SJSA1 (cell line): ENCODE measurements around the gene C6orf52. TPM values are rescaled to one million over a fixed set of nuclear protein-coding genes. Genes with fewer than 3 reads are reported as not detected.

Source experiments
- DNase-seq, 2 experiments: peaks; one replicate each; pipeline ENCODE4 v3.0.0-alpha.2; 2015 to 2020; ENCODE audit warnings: low spot score in 2 of 2, low read depth in 1 of 2
- H3K27ac ChIP-seq: fragments of 250-450 bp; sonication (Bioruptor Pico); 2 replicates; pipeline ENCODE4 v1.5.1; 2020; ENCODE audit warnings: mild to moderate bottlenecking, moderate library complexity
- H3K27me3 ChIP-seq: fragments of 250-450 bp; sonication (Bioruptor Pico); replicated peaks from 2 replicates; pipeline ENCODE4 v1.5.1; 2020; ENCODE audit warnings: mild to moderate bottlenecking, moderate library complexity
- H3K36me3 ChIP-seq: fragments of 250-450 bp; sonication (Bioruptor Pico); 2 replicates; pipeline ENCODE4 v1.5.1; 2020; ENCODE audit warnings: mild to moderate bottlenecking
- H3K4me1 ChIP-seq: fragments of 250-450 bp; sonication (Bioruptor Pico); replicated peaks from 2 replicates; pipeline ENCODE4 v1.6.1; 2021; ENCODE audit warnings: mild to moderate bottlenecking
- H3K4me3 ChIP-seq: fragments of 250-450 bp; sonication (Bioruptor Pico); 2 replicates; pipeline ENCODE4 v1.5.1; 2020; ENCODE audit warnings: mild to moderate bottlenecking
- H3K9me3 ChIP-seq: fragments of 250-450 bp; sonication (Bioruptor Pico); replicated peaks from 2 replicates; pipeline ENCODE4 v1.5.1; 2020; ENCODE audit warnings: mild to moderate bottlenecking
- total RNA-seq: library from RNA; depleted of rRNA; stranded (reverse); fragments of >200 nt; shearing (Covaris generic); gene quantifications from 2 replicates; pipeline ENCODE4 v1.2.3, GENCODE V29; 2014

The C6orf52 gene
- total RNA-seq, 1 experiment from 2014 or later = 0.50 TPM

- H3K36me3 ChIP-seq = no peaks in the 10 kb centered on the region
- 0 out of 2 replicates have a peak, but pooled peaks cover 8% of the 10 kb centered on the region for H3K27me3 ChIP-seq
- H3K9me3 ChIP-seq = no peaks in the 10 kb centered on the region
- no peak overlapping the region for H3K27ac ChIP-seq
- H3K4me1 ChIP-seq = no peaks in the 10 kb centered on the region
- no peak overlapping the region for H3K4me3 ChIP-seq
- no peak for DNase-seq
These were observed 35.3 kb downstream of the C6orf52 start for GRCh38 chr6:10658910-10659698.

GRCh38 chr6:10655508-10656055 is 38.8 kb downstream of the C6orf52 start:
- H3K4me3 ChIP-seq = no peak overlapping the region
- no peak overlapping the region for H3K27ac ChIP-seq
- H3K9me3 ChIP-seq = no peaks in the 10 kb centered on the region
- H3K27me3 ChIP-seq = peaks cover 12% of the 10 kb centered on the region; the same call in 1 of the 2 replicates
- no peaks in the 10 kb centered on the region for H3K4me1 ChIP-seq
- DNase-seq = no peak
- no peaks in the 10 kb centered on the region for H3K36me3 ChIP-seq

- Histone ChIP-seq H3K27ac (no peak overlapping the region), H3K36me3 (no peaks in the 10 kb centered on the region), H3K27me3 (no peaks in the 10 kb centered on the region), H3K4me3 (no peak overlapping the region), H3K9me3 (no peaks in the 10 kb centered on the region; the same call in 1 of the 2 replicates), H3K4me1 (no peaks in the 10 kb centered on the region)
- no peak for DNase-seq
These were observed 50.2 kb downstream of the C6orf52 start for GRCh38 chr6:10644225-10644624.

GRCh38 chr6:10643201-10643651 is 51.2 kb downstream of the C6orf52 start:
- DNase-seq = no peak
- no peaks in the 10 kb centered on the region for H3K4me1 ChIP-seq
- no peaks in the 10 kb centered on the region; the same call in 1 of the 2 replicates for H3K9me3 ChIP-seq
- H3K27me3 ChIP-seq = no peaks in the 10 kb centered on the region
- H3K36me3 ChIP-seq = no peaks in the 10 kb centered on the region
- no peak overlapping the region for H3K4me3 ChIP-seq
- no peak overlapping the region for H3K27ac ChIP-seq

GRCh38 chr6:10641528-10641927 is 52.9 kb downstream of the C6orf52 start:
- Histone ChIP-seq H3K4me1 (no peaks in the 10 kb centered on the region), H3K27ac (no peak overlapping the region), H3K27me3 (no peaks in the 10 kb centered on the region), H3K36me3 (no peaks in the 10 kb centered on the region), H3K9me3 (no peaks in the 10 kb centered on the region; the same call in 1 of the 2 replicates), H3K4me3 (no peak overlapping the region)
- DNase-seq = no peak

GRCh38 chr6:10640412-10640811 is 54.0 kb downstream of the C6orf52 start:
- Histone ChIP-seq H3K9me3 (no peaks in the 10 kb centered on the region; the same call in 1 of the 2 replicates), H3K27ac (no peak overlapping the region), H3K4me3 (no peak overlapping the region), H3K36me3 (no peaks in the 10 kb centered on the region), H3K4me1 (no peaks in the 10 kb centered on the region), H3K27me3 (no peaks in the 10 kb centered on the region)
- no peak for DNase-seq

GRCh38 chr6:10633216-10633615 is 61.2 kb downstream of the C6orf52 start:
- no peaks in the 10 kb centered on the region for H3K27me3 ChIP-seq
- H3K4me1 ChIP-seq = peaks cover 15% of the 10 kb centered on the region
- peak overlapping the region; percentile 66 for H3K27ac ChIP-seq
- no peak overlapping the region for H3K4me3 ChIP-seq
- no peaks in the 10 kb centered on the region for H3K36me3 ChIP-seq
- DNase-seq = peak; percentile 84 to 86
- H3K9me3 ChIP-seq = no peaks in the 10 kb centered on the region

- Histone ChIP-seq H3K4me1 (peaks cover 15% of the 10 kb centered on the region), H3K27me3 (no peaks in the 10 kb centered on the region), H3K9me3 (no peaks in the 10 kb centered on the region), H3K4me3 (no peak overlapping the region), H3K27ac (no peak overlapping the region), H3K36me3 (peaks cover 14% of the 10 kb centered on the region)
- DNase-seq = no peak
These were observed 64.2 kb downstream of the C6orf52 start for GRCh38 chr6:10630178-10630577.

- Histone ChIP-seq H3K36me3 (peaks cover 29% of the 10 kb centered on the region), H3K4me1 (peaks cover under 1% of the 10 kb centered on the region), H3K9me3 (no peaks in the 10 kb centered on the region), H3K27me3 (no peaks in the 10 kb centered on the region), H3K27ac (no peak overlapping the region), H3K4me3 (no peak overlapping the region)
- DNase-seq = no peak
These were observed 66.6 kb downstream of the C6orf52 start for GRCh38 chr6:10627800-10628199.

GRCh38 chr6:10626154-10626741 is 68.2 kb downstream of the C6orf52 start:
- no peaks in the 10 kb centered on the region for H3K9me3 ChIP-seq
- H3K4me1 ChIP-seq = no peaks in the 10 kb centered on the region
- no peak overlapping the region for H3K4me3 ChIP-seq
- no peaks in the 10 kb centered on the region for H3K27me3 ChIP-seq
- no peak overlapping the region for H3K27ac ChIP-seq
- peaks cover 43% of the 10 kb centered on the region for H3K36me3 ChIP-seq
- no peak for DNase-seq

- H3K4me1 ChIP-seq = peaks cover 3% of the 10 kb centered on the region
- H3K4me3 ChIP-seq = no peak overlapping the region
- no peak for DNase-seq
- no peaks in the 10 kb centered on the region for H3K27me3 ChIP-seq
- no peaks in the 10 kb centered on the region for H3K9me3 ChIP-seq
- H3K27ac ChIP-seq = no peak overlapping the region
- peaks cover 46% of the 10 kb centered on the region for H3K36me3 ChIP-seq
These were observed 69.6 kb downstream of the C6orf52 start for GRCh38 chr6:10624836-10625235.

GRCh38 chr6:10621847-10622246 is 72.6 kb downstream of the C6orf52 start:
- peaks cover 6% of the 10 kb centered on the region for H3K4me1 ChIP-seq
- no peaks in the 10 kb centered on the region for H3K9me3 ChIP-seq
- no peak overlapping the region for H3K4me3 ChIP-seq
- peaks cover 39% of the 10 kb centered on the region for H3K36me3 ChIP-seq
- no peak overlapping the region for H3K27ac ChIP-seq
- no peaks in the 10 kb centered on the region for H3K27me3 ChIP-seq
- no peak for DNase-seq
